IMR-90 (cell line): Measurements from ENCODE around the gene PPP2R2D.

Source experiments
- CTCF ChIP-seq: conservative IDR thresholded peaks from 2 replicates; pipeline ENCODE4 v1.5.1; 2012; ENCODE audit warnings: mild to moderate bottlenecking, low read depth, low read length, improper control_type of control experiment
- RAD21 ChIP-seq: IDR thresholded peaks from 2 replicates; pipeline ENCODE4 v1.6.1; 2012; ENCODE audit warnings: low read length, improper control_type of control experiment

- TF ChIP-seq CTCF (no peak), RAD21 (no peak)
Measured at GRCh38 chr10:131975003-131975402, 74.2 kb downstream of the PPP2R2D start.
